Activated CD4-positive, CD25-positive, alpha-beta regulatory T cell treated with anti-CD3 and anti-CD28 coated beads, Interleukin-2, amount 50 U/mL, for 16 hours (primary cell): ENCODE measurements around the gene TMEM30A.

Experiments
- DNase-seq: peaks from one replicate; pipeline ENCODE4 v3.0.0-alpha.2; 2020; ENCODE audit warnings: low read depth, low spot score

The TMEM30A gene

GRCh38 chr6:75217193-75217592, 67.4 kb downstream of the TMEM30A start:
- DNase-seq = no peak

- DNase-seq = no peak
Observed at GRCh38 chr6:75215291-75215690, 69.3 kb downstream of the TMEM30A start.

GRCh38 chr6:75213732-75214131, 70.9 kb downstream of the TMEM30A start:
- DNase-seq = no peak

DNA sequence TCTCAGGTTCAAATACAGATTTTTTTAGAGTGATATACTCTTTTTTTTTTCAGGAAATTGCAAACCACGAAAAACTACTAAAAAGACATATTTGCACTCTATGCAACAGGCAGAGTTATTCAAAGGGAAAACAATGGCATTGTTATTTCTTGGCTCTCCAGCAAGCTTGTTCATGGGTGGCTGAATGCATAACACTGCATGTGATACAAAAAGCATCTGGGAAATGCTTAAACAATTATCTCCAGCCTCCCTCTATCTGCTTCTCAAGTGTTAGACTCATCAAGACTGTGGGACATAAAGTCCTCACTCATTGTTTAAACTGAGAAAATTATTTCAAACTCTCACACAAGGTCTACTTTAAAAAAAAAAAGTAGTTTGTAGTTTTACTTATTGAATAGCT, 71.5 kb downstream of the TMEM30A start:
- DNase-seq = no peak

DNA sequence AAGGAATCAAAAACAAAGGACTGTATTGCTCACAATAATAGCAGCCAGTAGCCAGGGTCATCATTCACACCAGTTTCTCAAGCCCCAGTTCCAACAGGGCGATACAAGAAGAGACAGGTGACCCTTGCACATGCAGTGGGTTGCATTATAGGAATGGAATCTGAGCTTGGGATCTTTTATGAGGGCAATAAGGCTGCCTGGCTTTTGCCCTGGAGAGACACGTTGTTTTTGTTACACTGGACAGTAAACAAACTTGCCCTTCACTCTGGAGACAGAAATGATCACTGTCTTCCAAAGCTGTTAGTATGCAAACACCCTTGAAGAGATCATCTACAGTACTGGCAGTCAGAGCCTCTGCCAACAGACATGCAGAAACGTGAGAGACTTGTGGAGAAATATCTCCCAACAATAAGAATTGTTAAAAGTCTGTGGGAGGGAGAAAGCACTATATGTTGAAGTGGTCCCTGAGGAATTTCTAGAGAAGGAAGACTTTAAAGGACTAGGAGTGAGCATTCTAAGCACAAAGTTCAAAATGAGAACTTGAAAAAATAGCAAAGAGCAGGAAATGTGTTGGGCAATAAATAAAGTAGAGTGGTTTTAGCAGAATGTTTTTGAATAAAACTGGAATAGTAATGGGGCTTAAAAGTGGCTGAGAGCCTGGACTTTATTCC, 72.5 kb downstream of the TMEM30A start:
- no peak for DNase-seq

GRCh38 chr6:75210885-75211739, 73.5 kb downstream of the TMEM30A start:
- DNase-seq = peak; percentile 42

DNA sequence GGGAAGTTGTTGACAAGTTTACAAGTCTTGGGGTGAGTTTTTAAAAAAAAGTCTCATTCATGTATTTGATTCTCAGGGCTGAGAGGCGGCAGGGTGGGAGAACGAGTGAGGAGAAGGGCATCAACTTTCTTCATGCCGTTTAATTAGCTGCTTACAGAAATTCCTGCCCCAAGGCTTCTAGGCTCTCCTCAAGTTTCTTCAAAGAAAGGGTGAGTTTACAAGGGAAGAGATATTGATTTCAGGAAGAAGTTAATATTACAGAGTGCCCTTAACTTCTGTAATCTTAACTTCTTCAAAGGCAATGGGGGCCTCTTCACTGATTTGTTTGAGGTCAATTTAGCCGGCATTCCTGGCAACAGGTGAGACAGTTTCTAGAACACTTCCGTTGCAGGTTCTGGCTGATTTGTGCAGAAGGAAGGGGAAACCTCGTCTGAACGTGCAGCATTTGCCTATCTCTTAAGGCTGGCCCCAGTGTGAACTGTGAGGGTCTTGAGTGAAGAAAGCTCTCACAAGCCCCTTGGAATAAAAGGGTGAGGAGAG, 75.3 kb downstream of the TMEM30A start:
- no peak for DNase-seq

GRCh38 chr6:75208298-75209183, 76.1 kb downstream of the TMEM30A start:
- DNase-seq = peak; percentile 65

- DNase-seq = no peak
Observed at GRCh38 chr6:75206576-75207342, 77.8 kb downstream of the TMEM30A start.

GRCh38 chr6:75205776-75206575, 78.6 kb downstream of the TMEM30A start, which contains the start of gene COL12A1:
Gene COL12A1, minus strand, starts transcription at chr6:75206053. Its CDS starts 3,261 bp downstream, at chr6:75202792.
- DNase-seq = no peak

DNA sequence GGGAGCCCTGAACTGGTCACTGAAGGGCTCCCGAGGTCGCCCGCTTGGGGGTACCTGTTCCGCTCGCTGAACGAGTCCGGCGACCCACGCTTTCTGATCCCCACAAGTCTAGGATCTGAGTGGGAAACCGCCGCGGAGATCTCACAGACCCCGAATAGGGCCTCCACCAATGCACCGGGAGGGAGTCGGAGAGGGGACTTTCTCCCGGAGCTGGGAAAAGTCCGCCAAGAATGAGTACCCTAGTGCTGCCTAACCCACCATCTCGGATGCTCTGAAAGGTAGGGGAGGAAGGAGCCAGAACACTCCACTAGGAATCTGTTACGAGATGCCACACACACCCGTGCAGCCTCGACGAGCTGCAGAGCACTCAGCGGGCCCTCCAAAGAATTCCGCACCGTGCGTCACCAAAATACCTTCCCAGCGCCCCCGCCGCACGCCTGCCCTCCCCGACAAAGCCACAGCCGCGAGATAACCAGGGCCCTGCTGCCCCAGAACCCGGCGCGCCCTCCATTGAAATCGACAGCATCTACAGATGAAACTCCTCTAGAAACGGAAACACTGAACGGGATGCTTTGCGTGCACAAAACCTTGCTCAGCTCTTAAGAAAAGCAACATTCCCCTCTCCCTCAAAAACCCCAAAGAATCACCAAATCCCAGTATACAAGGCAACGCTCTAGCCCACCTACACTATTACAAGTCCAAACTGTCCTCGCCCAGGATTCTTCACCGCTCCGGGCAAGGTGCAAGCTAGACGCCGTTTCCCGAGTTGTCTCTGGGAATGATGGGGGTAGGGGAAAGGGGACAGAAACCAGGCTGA, 79.4 kb downstream of the TMEM30A start:
- DNase-seq = no peak

GRCh38 chr6:75204217-75204958, 80.2 kb downstream of the TMEM30A start:
- no peak for DNase-seq

GRCh38 chr6:75203721-75204120, 80.9 kb downstream of the TMEM30A start:
- DNase-seq = no peak
